RCC 7860 (cell line): ENCODE data around the gene ETS2.

ENCODE experiments used
- DNase-seq: peaks from one replicate; pipeline ENCODE4 v3.0.0-alpha.2; 2015; ENCODE audit warnings: low spot score
- FAIRE-seq: peaks from 2 replicates; lab custom pipeline; 2012; peaks lifted over from hg19 to GRCh38; lab: Jason Lieb, UNC

Gene ETS2

GRCh38 chr21:38857152-38857825 lies 51.6 kb downstream of the ETS2 start:
- DNase-seq: no peak

GRCh38 chr21:38858026-38858811 lies 52.5 kb downstream of the ETS2 start:
- DNase-seq (no peak), FAIRE-seq (no peak)

More at GRCh38 chr21:38857152-38857825, 51.6 kb downstream of the ETS2 start:
- no peak for FAIRE-seq

GRCh38 chr21:38858812-38859205 lies 53.1 kb downstream of the ETS2 start:
- DNase-seq (no peak), FAIRE-seq (no peak)

- no peak for DNase-seq
- no peak for FAIRE-seq
Measured at GRCh38 chr21:38859852-38860251, 54.1 kb downstream of the ETS2 start.

- no peak for DNase-seq
- no peak for FAIRE-seq
Measured at GRCh38 chr21:38861056-38861455, 55.3 kb downstream of the ETS2 start.

- DNase-seq: no peak
- FAIRE-seq: no peak
Measured at GRCh38 chr21:38861989-38862683, 56.4 kb downstream of the ETS2 start.

GRCh38 chr21:38863291-38863690 lies 57.6 kb downstream of the ETS2 start:
- FAIRE-seq: no peak

GRCh38 chr21:38863843-38864363 lies 58.2 kb downstream of the ETS2 start:
- DNase-seq (no peak), FAIRE-seq (no peak)

More at GRCh38 chr21:38863291-38863690, 57.6 kb downstream of the ETS2 start:
- DNase-seq: no peak

- FAIRE-seq (no peak), DNase-seq (no peak)
Measured at GRCh38 chr21:38864964-38865363, 59.2 kb downstream of the ETS2 start.

- DNase-seq (no peak), FAIRE-seq (no peak)
Measured at GRCh38 chr21:38869196-38869595, 63.5 kb downstream of the ETS2 start.

- DNase-seq: no peak
- FAIRE-seq: no peak
Measured at GRCh38 chr21:38869946-38870345, 64.2 kb downstream of the ETS2 start.
